WTC11 (cell line): Measurements from ENCODE around the gene FA2H. TPM values are rescaled to one million over a fixed set of nuclear protein-coding genes. Genes with fewer than 3 reads are reported as not detected.

Experiments used
- ATAC-seq: fragments of 200-7000 bp; cut with Tn5 transposase; 2 replicates; pipeline ENCODE4 v1.10.0; 2021; ENCODE audit warnings: mild to moderate bottlenecking, moderate library complexity
- CTCF ChIA-PET: fragments of 300-600 bp; sonication (Branson Sonifier 250); formaldehyde crosslinking; loops from one replicate; lab custom pipeline; 2021; ENCODE audit warnings: antibody characterized with exemption; lab: Charles Lee
- POLR2A ChIA-PET: fragments of 350-600 bp; sonication (Branson Sonifier 250); formaldehyde crosslinking; loops from one replicate; lab custom pipeline; 2021; ENCODE audit warnings: antibody characterized with exemption; lab: Charles Lee
- DNase-seq: peaks from one replicate; pipeline ENCODE4 v3.0.0; 2021; ENCODE audit warnings: low spot score
- H3K27ac Mint-ChIP-seq: 2 replicates; pipeline ENCODE4 v1.8.0; 2021; ENCODE audit warnings: mixed read lengths
- H3K27me3 Mint-ChIP-seq: 2 replicates; pipeline ENCODE4 v1.8.0; 2021; ENCODE audit warnings: low read depth, mild to moderate bottlenecking, moderate library complexity, mixed read lengths
- H3K36me3 Mint-ChIP-seq: 2 replicates; pipeline ENCODE4 v1.8.0; 2021; ENCODE audit warnings: mixed read lengths
- H3K4me1 Mint-ChIP-seq: 2 replicates; pipeline ENCODE4 v1.8.0; 2022; ENCODE audit warnings: mixed read lengths
- H3K4me3 Mint-ChIP-seq: 2 replicates; pipeline ENCODE4 v1.8.0; 2021; ENCODE audit warnings: mild to moderate bottlenecking, moderate library complexity, mixed read lengths
- H3K9me3 Mint-ChIP-seq: 2 replicates; pipeline ENCODE4 v1.8.0; 2021; ENCODE audit warnings: mixed read lengths
- ATF1 ChIP-seq: sonication (generic); formaldehyde crosslinking; IDR thresholded peaks from 2 replicates; pipeline ENCODE4 v1.8.1; 2023; ENCODE audit warnings: mild to moderate bottlenecking, moderate library complexity, missing genetic modification reagents
- CDX4 ChIP-seq: fragments of 250-450 bp; sonication (Bioruptor Pico); IDR thresholded peaks from 2 replicates; pipeline ENCODE4 v1.9.0; 2021; ENCODE audit warnings: moderate library complexity, mild to moderate bottlenecking, inconsistent platforms, borderline replicate concordance
- CREB1 ChIP-seq: sonication (generic); formaldehyde crosslinking; IDR thresholded peaks from 2 replicates; pipeline ENCODE4 v1.8.0; 2023; ENCODE audit warnings: mild to moderate bottlenecking, missing genetic modification reagents
- FOXP1 ChIP-seq: sonication (generic); formaldehyde crosslinking; IDR thresholded peaks from 2 replicates; pipeline ENCODE4 v1.8.0; 2022; ENCODE audit warnings: missing genetic modification reagents, mild to moderate bottlenecking, moderate library complexity, borderline replicate concordance
- GRHL2 ChIP-seq: fragments of 250-450 bp; sonication (Bioruptor Pico); IDR thresholded peaks from 2 replicates; pipeline ENCODE4 v1.8.0; 2022; ENCODE audit warnings: mild to moderate bottlenecking, moderate library complexity; ENCODE audit not compliant: insufficient replicate concordance, severe bottlenecking
- HMGA2 ChIP-seq: fragments of 250-450 bp; sonication (Bioruptor Pico); IDR thresholded peaks from 2 replicates; pipeline ENCODE4 v1.4.0; 2021; ENCODE audit warnings: mild to moderate bottlenecking, moderate library complexity
- IRF1 ChIP-seq: sonication (generic); formaldehyde crosslinking; IDR thresholded peaks from 2 replicates; pipeline ENCODE4 v1.8.0; 2023; ENCODE audit warnings: missing genetic modification reagents
- MAX ChIP-seq: sonication (generic); formaldehyde crosslinking; IDR thresholded peaks from 2 replicates; pipeline ENCODE4 v1.8.0; 2022; ENCODE audit warnings: mild to moderate bottlenecking, missing genetic modification reagents
- MXD4 ChIP-seq: fragments of 250-450 bp; sonication (Bioruptor Pico); IDR thresholded peaks from 2 replicates; pipeline ENCODE4 v1.8.0; 2021; ENCODE audit warnings: mild to moderate bottlenecking, moderate library complexity, borderline replicate concordance
- MYBL2 ChIP-seq: sonication (generic); formaldehyde crosslinking; IDR thresholded peaks from 2 replicates; pipeline ENCODE4 v1.8.1; 2023; ENCODE audit warnings: mild to moderate bottlenecking, moderate library complexity, missing genetic modification reagents
- NR2C2 ChIP-seq: sonication (generic); formaldehyde crosslinking; IDR thresholded peaks from 2 replicates; pipeline ENCODE4 v1.8.0; 2022; ENCODE audit warnings: mild to moderate bottlenecking, missing genetic modification reagents
- RORB ChIP-seq: fragments of 250-450 bp; sonication (Bioruptor Pico); IDR thresholded peaks from 2 replicates; pipeline ENCODE4 v1.9.0; 2021; ENCODE audit warnings: mild to moderate bottlenecking
- SMAD3 ChIP-seq: sonication (generic); formaldehyde crosslinking; IDR thresholded peaks from 2 replicates; pipeline ENCODE4 v1.8.0; 2022; ENCODE audit warnings: missing genetic modification reagents, mild to moderate bottlenecking, borderline replicate concordance
- SOX15 ChIP-seq: fragments of 250-450 bp; sonication (Bioruptor Pico); IDR thresholded peaks from 2 replicates; pipeline ENCODE4 v1.9.0; 2021; ENCODE audit warnings: mild to moderate bottlenecking
- STAT6 ChIP-seq: sonication (generic); formaldehyde crosslinking; conservative IDR thresholded peaks from 2 replicates; pipeline ENCODE4 v1.8.1; 2023; ENCODE audit warnings: mild to moderate bottlenecking, low read depth, missing genetic modification reagents, moderate library complexity
- TEAD1 ChIP-seq: sonication (generic); formaldehyde crosslinking; IDR thresholded peaks from 2 replicates; pipeline ENCODE4 v1.8.0; 2022; ENCODE audit warnings: mild to moderate bottlenecking, missing genetic modification reagents
- TEAD4 ChIP-seq: sonication (generic); formaldehyde crosslinking; IDR thresholded peaks from 2 replicates; pipeline ENCODE4 v1.8.0; 2022; ENCODE audit warnings: mild to moderate bottlenecking, missing genetic modification reagents
- ZNF138 ChIP-seq: sonication (generic); formaldehyde crosslinking; conservative IDR thresholded peaks from 2 replicates; pipeline ENCODE4 v1.8.1; 2022; ENCODE audit warnings: mild to moderate bottlenecking, moderate library complexity, missing genetic modification reagents
- ZNF532 ChIP-seq: fragments of 250-450 bp; sonication (Bioruptor Pico); IDR thresholded peaks from 2 replicates; pipeline ENCODE4 v1.9.0; 2021; ENCODE audit warnings: mild to moderate bottlenecking, borderline replicate concordance
- total RNA-seq: library from RNA; stranded (reverse); gene quantifications from 3 replicates; pipeline ENCODE4 v1.2.3, GENCODE V29; 2021
- TF ChIP-seq, protein P1 (sequence below): sonication (generic); formaldehyde crosslinking; IDR thresholded peaks from 2 replicates; pipeline ENCODE4 v1.8.1; 2022; ENCODE audit warnings: mild to moderate bottlenecking, moderate library complexity, missing genetic modification reagents
- TF ChIP-seq, protein P2 (sequence below): fragments of 250-450 bp; sonication (Bioruptor Pico); IDR thresholded peaks from 2 replicates; pipeline ENCODE4 v1.8.0; 2021; ENCODE audit warnings: mild to moderate bottlenecking
- TF ChIP-seq, protein P3 (sequence below): sonication (generic); formaldehyde crosslinking; IDR thresholded peaks from 2 replicates; pipeline ENCODE4 v1.8.0; 2022; ENCODE audit warnings: mild to moderate bottlenecking, missing genetic modification reagents

The FA2H gene
- total RNA-seq, 1 experiment from 2014 or later, result 10.9 TPM

DNA sequence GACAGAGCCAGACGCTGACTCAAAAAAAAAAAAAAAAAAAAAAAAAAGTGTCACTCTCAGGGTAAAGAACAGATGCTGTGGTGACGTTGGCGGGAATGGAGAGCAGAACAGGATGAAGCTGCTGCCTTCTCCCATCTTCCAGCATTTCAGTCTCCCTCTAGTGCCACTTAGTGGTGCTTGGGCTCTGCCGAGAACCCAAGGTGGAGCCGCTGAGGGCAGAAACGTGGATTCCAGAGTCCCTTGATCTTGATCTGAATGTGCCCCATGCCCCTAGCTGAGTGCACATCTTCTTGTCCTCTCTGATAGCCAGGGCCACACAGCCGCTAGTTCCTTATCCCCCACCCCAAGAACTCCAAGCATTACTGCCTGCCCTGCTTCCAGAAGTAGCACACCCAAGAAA lies 43.2 kb upstream of the FA2H start:
- no peaks in the 10 kb centered on the region for H3K36me3 Mint-ChIP-seq
- DNase-seq (peak; percentile 31), ATAC-seq (peak; percentile 38)
- POLR2A ChIA-PET, result interaction anchor here (0.6 kb wide), 1 partner anchor 1309 kb away, joined by 4 read pairs; no protein-coding TSS in a partner anchor
- no peaks in the 10 kb centered on the region for H3K9me3 Mint-ChIP-seq
- H3K27me3 Mint-ChIP-seq, result peaks cover 4% of the 10 kb centered on the region; the same call in 1 of the 2 replicates
- no peak overlapping the region for H3K4me3 Mint-ChIP-seq
- CTCF ChIA-PET, result interaction anchor here (0.6 to 2.5 kb wide), 10 partner anchors 15 to 293 kb away, joined by 3 to 17 read pairs (median 5); partner anchors contain the start of gene FA2H
- H3K27ac Mint-ChIP-seq, result no peak overlapping the region
- no peak for TF ChIP-seq ATF1 (CRISPR knock-in tag)
- TF ChIP-seq TEAD4 (CRISPR knock-in tag), result no peak
- TF ChIP-seq MYBL2 (CRISPR knock-in tag), result no peak
- TF ChIP-seq FOXP1 (CRISPR knock-in tag), result no peak
- TF ChIP-seq STAT6 (CRISPR knock-in tag), result no peak
- TF ChIP-seq, protein P1, sequence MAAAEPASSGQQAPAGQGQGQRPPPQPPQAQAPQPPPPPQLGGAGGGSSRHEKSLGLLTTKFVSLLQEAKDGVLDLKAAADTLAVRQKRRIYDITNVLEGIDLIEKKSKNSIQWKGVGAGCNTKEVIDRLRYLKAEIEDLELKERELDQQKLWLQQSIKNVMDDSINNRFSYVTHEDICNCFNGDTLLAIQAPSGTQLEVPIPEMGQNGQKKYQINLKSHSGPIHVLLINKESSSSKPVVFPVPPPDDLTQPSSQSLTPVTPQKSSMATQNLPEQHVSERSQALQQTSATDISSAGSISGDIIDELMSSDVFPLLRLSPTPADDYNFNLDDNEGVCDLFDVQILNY, result no peak
- no peak for TF ChIP-seq NR2C2 (CRISPR knock-in tag)
- TF ChIP-seq ZNF138 (CRISPR knock-in tag), result no peak
- TF ChIP-seq CREB1, result no peak
- no peak for TF ChIP-seq TEAD1 (CRISPR knock-in tag)
- TF ChIP-seq HMGA2 (CRISPR knock-in tag), result no peak
- TF ChIP-seq CDX4 (CRISPR knock-in tag), result no peak
- TF ChIP-seq SOX15, result no peak
- TF ChIP-seq GRHL2 (CRISPR knock-in tag), result no peak
- TF ChIP-seq, protein P2, sequence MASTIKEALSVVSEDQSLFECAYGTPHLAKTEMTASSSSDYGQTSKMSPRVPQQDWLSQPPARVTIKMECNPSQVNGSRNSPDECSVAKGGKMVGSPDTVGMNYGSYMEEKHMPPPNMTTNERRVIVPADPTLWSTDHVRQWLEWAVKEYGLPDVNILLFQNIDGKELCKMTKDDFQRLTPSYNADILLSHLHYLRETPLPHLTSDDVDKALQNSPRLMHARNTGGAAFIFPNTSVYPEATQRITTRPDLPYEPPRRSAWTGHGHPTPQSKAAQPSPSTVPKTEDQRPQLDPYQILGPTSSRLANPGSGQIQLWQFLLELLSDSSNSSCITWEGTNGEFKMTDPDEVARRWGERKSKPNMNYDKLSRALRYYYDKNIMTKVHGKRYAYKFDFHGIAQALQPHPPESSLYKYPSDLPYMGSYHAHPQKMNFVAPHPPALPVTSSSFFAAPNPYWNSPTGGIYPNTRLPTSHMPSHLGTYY (CRISPR knock-in tag), result no peak
- TF ChIP-seq SMAD3 (CRISPR knock-in tag), result no peak
- TF ChIP-seq, protein P3, sequence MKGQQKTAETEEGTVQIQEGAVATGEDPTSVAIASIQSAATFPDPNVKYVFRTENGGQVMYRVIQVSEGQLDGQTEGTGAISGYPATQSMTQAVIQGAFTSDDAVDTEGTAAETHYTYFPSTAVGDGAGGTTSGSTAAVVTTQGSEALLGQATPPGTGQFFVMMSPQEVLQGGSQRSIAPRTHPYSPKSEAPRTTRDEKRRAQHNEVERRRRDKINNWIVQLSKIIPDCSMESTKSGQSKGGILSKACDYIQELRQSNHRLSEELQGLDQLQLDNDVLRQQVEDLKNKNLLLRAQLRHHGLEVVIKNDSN (CRISPR knock-in tag), result no peak
- TF ChIP-seq RORB (CRISPR knock-in tag), result no peak
- peaks cover 15% of the 10 kb centered on the region for H3K4me1 Mint-ChIP-seq

DNA sequence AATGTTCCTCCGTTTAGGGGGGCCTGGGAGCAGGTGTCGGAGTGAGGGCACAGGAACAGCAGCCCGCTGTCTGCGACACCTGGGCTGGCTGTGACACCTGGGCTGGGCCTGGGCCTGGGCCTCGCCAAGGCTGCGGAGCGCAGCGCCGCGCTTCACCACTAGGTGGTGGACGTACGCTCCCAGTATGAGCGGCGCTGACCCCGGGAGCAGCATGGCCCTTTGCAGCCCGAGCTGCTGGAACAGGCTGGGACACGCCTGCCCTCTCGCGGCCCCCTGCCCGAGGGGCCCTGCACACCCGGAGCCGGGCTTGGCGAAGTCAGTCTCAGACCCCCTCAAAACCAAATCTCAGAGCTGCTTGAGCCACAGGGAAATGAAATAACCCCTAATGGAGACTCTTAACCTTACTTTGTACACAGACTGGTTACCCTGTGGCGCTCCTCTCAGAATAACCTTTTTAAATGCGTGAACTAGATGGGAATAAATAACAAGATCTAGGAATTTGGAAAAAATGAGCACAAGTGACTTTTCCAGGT lies 38.6 kb upstream of the FA2H start:
- DNase-seq, result peak; percentile 96
- no peak overlapping the region for H3K27ac Mint-ChIP-seq
- CTCF ChIA-PET, result interaction anchor here (0.6 to 6.4 kb wide), 48 partner anchors 12 to 386 kb away, joined by 3 to 112 read pairs (median 4); partner anchors contain the start of genes FA2H and WDR59
- POLR2A ChIA-PET, result no interaction called here
- peaks cover 32% of the 10 kb centered on the region for H3K27me3 Mint-ChIP-seq
- peaks cover 22% of the 10 kb centered on the region for H3K9me3 Mint-ChIP-seq
- peaks cover 26% of the 10 kb centered on the region for H3K36me3 Mint-ChIP-seq
- ATAC-seq, result peak; percentile 98
- H3K4me3 Mint-ChIP-seq, result no peak overlapping the region
- H3K4me1 Mint-ChIP-seq, result peaks cover 36% of the 10 kb centered on the region
- TF ChIP-seq ZNF532 (CRISPR knock-in tag), result no peak
- TF ChIP-seq, protein P1, result peak; percentile 58; the same call in 1 of the 2 replicates
- no peak for TF ChIP-seq MXD4
- 0 out of 2 replicates have a peak, but pooled peaks have one; percentile 24 for TF ChIP-seq IRF1 (CRISPR knock-in tag)
- peak; percentile 84 for TF ChIP-seq MAX (CRISPR knock-in tag)
